K562 (cell line): Measurements from ENCODE around the gene CMA1. TPM values are rescaled to one million over a fixed set of nuclear protein-coding genes. Genes with fewer than 3 reads are reported as not detected.
"Not testable (repeated sequence)": the region's sequence is repeated elsewhere in the genome, so short reads cannot be mapped to it uniquely, and the experiment has no call there.

Source experiments
- ATAC-seq: fragments of 200-7000 bp; cut with Tn5 transposase; 3 replicates; pipeline ENCODE4 v1.9.1; 2020; ENCODE audit warnings: moderate library complexity
- BruUV-seq: library from RNA; stranded (reverse); fragments of 400-500 nt; replicated peaks from 2 replicates; lab custom pipeline; 2021; lab: Mats Ljungman, UMichigan
- CTCF ChIA-PET: fragments of 300-600 bp; formaldehyde crosslinking; extraction: SDS; loops from one replicate; lab custom pipeline; 2021; ENCODE audit warnings: low intra/inter-chr PET ratio; lab: Yijun Ruan, JAX
- POLR2A ChIA-PET: fragments of 300-600, 350-650 bp; sonication (Branson Sonifier 250); formaldehyde crosslinking; extraction: SDS; loops from one replicate; lab custom pipeline; 2021; ENCODE audit warnings: antibody characterized with exemption, inconsistent platforms; lab: Yijun Ruan, JAX
- DNase-seq, 4 experiments: peaks; one replicate each; pipeline versions ENCODE4 v3.0.0 to v3.0.0-alpha.2; 2011 to 2018; ENCODE audit warnings: low spot score in 3 of 4, mixed read lengths in 3 of 4; ENCODE audit errors: extremely low read depth in 1 of 4
- FAIRE-seq: peaks from 2 replicates; lab custom pipeline; 2011; peaks lifted over from hg19 to GRCh38; lab: Jason Lieb, UNC
- H2AFZ ChIP-seq: 2 replicates; pipeline ENCODE4 v1.6.0; 2011; ENCODE audit warnings: low read depth, low read length, control low read depth, inconsistent platforms
- H3K27ac ChIP-seq: fragments of 200-600 bp; 3 replicates; pipeline ENCODE4 v1.8.0; 2011; ENCODE audit warnings: low read depth, mild to moderate bottlenecking, control low read depth, inconsistent platforms, low read length, moderate library complexity, mixed read lengths; ENCODE audit errors: extremely low read depth
- H3K27me3 ChIP-seq, 2 experiments: fragments of 300-600 bp in 1 of 2; 2 replicates in 1 of 2; 3 replicates in 1 of 2; pipeline versions ENCODE4 v1.6.0 to v1.8.0; 2011; ENCODE audit warnings: inconsistent platforms in 2 of 2, low read length in 2 of 2, mild to moderate bottlenecking in 1 of 2, mixed read lengths in 1 of 2, moderate library complexity in 1 of 2; ENCODE audit not compliant: control insufficient read depth in 2 of 2, insufficient read depth in 2 of 2
- H3K36me3 ChIP-seq: fragments of 300-600 bp; 3 replicates; pipeline ENCODE4 v1.8.0; 2011; ENCODE audit warnings: mild to moderate bottlenecking, low read length, inconsistent platforms; ENCODE audit not compliant: control insufficient read depth, insufficient read depth
- H3K4me1 ChIP-seq, 2 experiments: fragments of 200-600 bp in 1 of 2; replicated peaks in 1 of 2; 2 replicates in 1 of 2; 3 replicates in 1 of 2; pipeline versions ENCODE4 v1.5.1 to v1.8.0; 2011; ENCODE audit warnings: inconsistent platforms in 2 of 2, low read length in 2 of 2, mild to moderate bottlenecking in 1 of 2, mixed read lengths in 1 of 2, moderate library complexity in 1 of 2; ENCODE audit not compliant: control insufficient read depth in 2 of 2, insufficient read depth in 2 of 2
- H3K4me2 ChIP-seq: 2 replicates; pipeline ENCODE4 v1.6.1; 2011; ENCODE audit warnings: low read length, control low read depth, inconsistent platforms, mixed read lengths; ENCODE audit not compliant: insufficient read depth
- H3K4me3 ChIP-seq: fragments of 200-600 bp; sonication (generic), shearing (Covaris generic); 2 replicates; pipeline ENCODE4 v1.5.1; 2016; ENCODE audit warnings: control low read depth, inconsistent platforms
- H3K79me2 ChIP-seq: fragments of 200-600 bp; 3 replicates; pipeline ENCODE4 v1.8.0; 2011; ENCODE audit warnings: low read length, inconsistent platforms; ENCODE audit not compliant: control insufficient read depth, insufficient read depth
- H3K9ac ChIP-seq, 2 experiments: 2 replicates each; pipeline versions ENCODE4 v1.6.0 to v1.6.1; 2011; ENCODE audit warnings: low read depth in 2 of 2, low read length in 2 of 2, control low read depth in 1 of 2, inconsistent platforms in 1 of 2, mild to moderate bottlenecking in 1 of 2, mixed read lengths in 1 of 2; ENCODE audit not compliant: insufficient read depth in 1 of 2
- H3K9me1 ChIP-seq: one replicate; pipeline ENCODE4 v1.6.0; 2011; ENCODE audit warnings: inconsistent platforms, mild to moderate bottlenecking, low read length, moderate library complexity; ENCODE audit not compliant: control insufficient read depth, insufficient read depth
- H3K9me3 ChIP-seq: replicated peaks from 2 replicates; pipeline ENCODE4 v1.5.1; 2011; ENCODE audit warnings: low read depth, low read length, inconsistent platforms; ENCODE audit not compliant: control insufficient read depth, insufficient read depth
- H4K20me1 ChIP-seq: replicated peaks from 2 replicates; pipeline ENCODE4 v1.6.1; 2011; ENCODE audit warnings: low read length, inconsistent platforms, mixed read lengths; ENCODE audit not compliant: control insufficient read depth, insufficient read depth
- BRF2 ChIP-seq: IDR thresholded peaks from 3 replicates; pipeline ENCODE4 v1.6.1; 2011; ENCODE audit warnings: borderline replicate concordance, mild to moderate bottlenecking; ENCODE audit not compliant: insufficient read length, insufficient read depth
- FOSL1 ChIP-seq: fragments of 200-800 bp; sonication (Bioruptor generic); conservative IDR thresholded peaks from 2 replicates; pipeline ENCODE4 v1.6.1; 2016; ENCODE audit warnings: missing genetic modification characterization, missing compliant biosample characterization
- MEF2D ChIP-seq: conservative IDR thresholded peaks from 2 replicates; pipeline ENCODE4 v1.6.1; 2016; ENCODE audit warnings: low read depth, missing genetic modification characterization, missing compliant biosample characterization
- NCOR1 ChIP-seq: fragments of 450-650 bp; IDR thresholded peaks from 2 replicates; pipeline ENCODE4 v1.6.1; 2016; ENCODE audit warnings: mild to moderate bottlenecking, moderate library complexity
- PHB ChIP-seq: fragments of 250-450 bp; sonication (Bioruptor Pico); IDR thresholded peaks from 2 replicates; pipeline ENCODE4 v1.5.0; 2021
- RNF219 ChIP-seq: fragments of 250-450 bp; sonication (Bioruptor Pico); IDR thresholded peaks from 2 replicates; pipeline ENCODE4 v1.5.0; 2022; ENCODE audit warnings: mild to moderate bottlenecking
- SP1 ChIP-seq: sonication (generic); formaldehyde crosslinking; IDR thresholded peaks from 2 replicates; pipeline ENCODE4 v1.8.1; 2022; ENCODE audit warnings: mild to moderate bottlenecking, missing genetic modification reagents
- TBL1XR1 ChIP-seq, 2 experiments: IDR thresholded peaks; 2 replicates each; pipeline ENCODE4 v1.6.1; 2012; ENCODE audit warnings: improper control_type of control experiment in 2 of 2, low read length in 2 of 2, mild to moderate bottlenecking in 1 of 2
- ZNF146 ChIP-seq: IDR thresholded peaks from one replicate; pipeline ENCODE4 v1.6.1; 2018; ENCODE audit warnings: missing compliant biosample characterization; ENCODE audit not compliant: unreplicated experiment
- ZNF766 ChIP-seq: fragments of 200-800 bp; sonication (Bioruptor generic); conservative IDR thresholded peaks from 2 replicates; pipeline ENCODE4 v1.6.1; 2016; ENCODE audit warnings: missing genetic modification characterization, missing compliant biosample characterization
- WGBS: fragments of 100-300 bp; shearing (Covaris generic); methylation state at CpG from one replicate; pipeline ENCODE4 v1.1.6; 2016; ENCODE audit warnings: low coverage, mixed read lengths; ENCODE audit not compliant: insufficient coverage; ENCODE audit errors: missing lambda C conversion rate; 5-methylcytosine and 5-hydroxymethylcytosine counted together
- in situ Hi-C: fragments of 300-500 bp; cut with MboI; formaldehyde crosslinking; loops from 4 replicates; pipeline ENCODE4 v1.15.0; 2018; ENCODE audit warnings: inconsistent platforms, mixed read lengths
- intact Hi-C: fragments of 100-400 bp; cut with micrococcal nuclease; formaldehyde crosslinking; loops from 2 replicates; pipeline ENCODE4 v1.14.2; 2022
- polyA plus RNA-seq, 8 experiments: library from polyadenylated mRNA; depleted of rRNA in 4 of 8; stranded (reverse) in 5 of 8; unstranded in 3 of 8; fragments of >200 nt; fragmentation: Nextera tagmentation in 2 of 8; fragmentation: Illumina TruSeq in 1 of 8; extraction: Ambion mirVana in 2 of 8; extraction: Trizol in 1 of 8; gene quantifications; 2 replicates each; pipeline versions ENCODE4 v1.2.1 to v1.2.3, GENCODE V29; 2011 to 2014; ENCODE audit warnings: inconsistent platforms in 1 of 8, missing spikeins in 1 of 8
- total RNA-seq, 7 experiments: library from RNA; depleted of rRNA in 6 of 7; stranded (reverse); fragments of >200 nt in 6 of 7; fragmentation: Illumina TruSeq in 2 of 7; extraction: Trizol in 2 of 7; gene quantifications; 2 replicates each; pipeline versions ENCODE4 v1.2.1 to v1.2.3, GENCODE V29; 2011 to 2021; ENCODE audit warnings: low replicate concordance in 1 of 7

CMA1 gene
- total and polyA plus RNA-seq, 9 of the 15 experiments (the other 6 are each of a cell fraction or from before 2014, with no cell fraction given) = not detected

GRCh38 chr14:24470450-24470849 lies 37.6 kb downstream of the CMA1 start:
- H3K9me1 ChIP-seq, H2AFZ ChIP-seq, H4K20me1 ChIP-seq, in situ Hi-C loops, H3K9me3 ChIP-seq, FAIRE-seq, intact Hi-C loops, POLR2A ChIA-PET, H3K4me1 ChIP-seq, H3K27ac ChIP-seq, H3K4me2 ChIP-seq, ATAC-seq, H3K27me3 ChIP-seq, BruUV-seq, DNase-seq, H3K4me3 ChIP-seq, H3K9ac ChIP-seq, H3K79me2 ChIP-seq, CTCF ChIA-PET, H3K36me3 ChIP-seq: not testable (repeated sequence)
- WGBS = no CpG with 5 or more reads among the region's 2 CpGs
- TF ChIP-seq ZNF146 = peak; percentile 70

GRCh38 chr14:24465805-24466204 lies 42.3 kb downstream of the CMA1 start:
- no peak for DNase-seq
- H3K9me3 ChIP-seq = no peaks in the 10 kb centered on the region
- no peaks in the 10 kb centered on the region for H3K79me2 ChIP-seq
- no TSS peak for BruUV-seq
- ChIA-PET POLR2A (no interaction called here), CTCF (no interaction called here)
- ATAC-seq = no peak
- H3K9ac ChIP-seq = no peak overlapping the region
- H3K4me1 ChIP-seq = no peaks in the 10 kb centered on the region
- TF ChIP-seq RNF219 (CRISPR knock-in tag) = no peak
- no peak for TF ChIP-seq ZNF766 (CRISPR knock-in tag)
- TF ChIP-seq MEF2D (tag) = no peak
- no peak for TF ChIP-seq TBL1XR1 (IDR thresholded peaks at IDR 0.05; ENCODE audit: low read length in 2 of 2)
- TF ChIP-seq FOSL1 (tag) = no peak
- TF ChIP-seq PHB (CRISPR knock-in tag) = no peak
- no peak for TF ChIP-seq BRF2
- TF ChIP-seq NCOR1 = no peak
- no peak for TF ChIP-seq SP1 (CRISPR knock-in tag)
- H4K20me1 ChIP-seq = no peaks in the 10 kb centered on the region
- intact Hi-C loops (no loop called here), in situ Hi-C loops (no loop called here)
- no peak overlapping the region for H3K4me2 ChIP-seq
- no peaks in the 10 kb centered on the region for H3K36me3 ChIP-seq
- no peak overlapping the region for H3K27ac ChIP-seq
- 19% methylated on average over 3 of the region's 3 CpGs for WGBS
- no peaks in the 10 kb centered on the region for H3K9me1 ChIP-seq
- FAIRE-seq = no peak
- no peak overlapping the region for H2AFZ ChIP-seq
- no peak overlapping the region for H3K4me3 ChIP-seq
- H3K27me3 ChIP-seq = no peaks in the 10 kb centered on the region
